Mesenchymal stem cell (in vitro differentiated cells and primary cell): Measurements from ENCODE around the gene COIL.

ENCODE experiments used
- DNase-seq: peaks from one replicate; pipeline ENCODE4 v3.0.0-alpha.2; 2013
- H2AFZ ChIP-seq: one replicate; pipeline ENCODE4 v1.6.1; 2013; ENCODE audit warnings: low read depth, mild to moderate bottlenecking, control low read depth, inconsistent platforms, low read length, moderate library complexity
- H2AK5ac ChIP-seq: 2 replicates; pipeline ENCODE4 v1.6.1; 2013; ENCODE audit warnings: low read length, moderate library complexity, mild to moderate bottlenecking, inconsistent platforms; ENCODE audit not compliant: severe bottlenecking
- H2BK120ac ChIP-seq: one replicate; pipeline ENCODE4 v1.6.1; 2013; ENCODE audit warnings: low read depth, mild to moderate bottlenecking, inconsistent platforms, low read length, moderate library complexity
- H2BK12ac ChIP-seq, 2 experiments: one replicate each; pipeline ENCODE4 v1.6.1; 2013; ENCODE audit warnings: inconsistent platforms in 2 of 2, low read length in 2 of 2, mild to moderate bottlenecking in 2 of 2, moderate library complexity in 2 of 2, control low read depth in 1 of 2
- H2BK15ac ChIP-seq: one replicate; pipeline ENCODE4 v1.6.1; 2013; ENCODE audit warnings: mild to moderate bottlenecking, low read depth, inconsistent platforms; ENCODE audit not compliant: poor library complexity, severe bottlenecking
- H2BK5ac ChIP-seq: 2 replicates; pipeline ENCODE4 v1.6.1; 2013; ENCODE audit warnings: low read depth, mild to moderate bottlenecking, low read length, control low read depth, inconsistent platforms; ENCODE audit not compliant: poor library complexity, severe bottlenecking
- H3K14ac ChIP-seq, 2 experiments: one replicate each; pipeline ENCODE4 v1.6.1; 2013; ENCODE audit warnings: inconsistent platforms in 2 of 2, low read length in 2 of 2, control low read depth in 1 of 2, mild to moderate bottlenecking in 1 of 2, moderate library complexity in 1 of 2
- H3K18ac ChIP-seq, 2 experiments: one replicate each; pipeline ENCODE4 v1.6.1; 2013; ENCODE audit warnings: inconsistent platforms in 2 of 2, low read length in 2 of 2, control low read depth in 1 of 2, low read depth in 1 of 2, mild to moderate bottlenecking in 1 of 2
- H3K23ac ChIP-seq, 2 experiments: one replicate each; pipeline ENCODE4 v1.6.1; 2013; ENCODE audit warnings: inconsistent platforms in 2 of 2, low read length in 2 of 2, mild to moderate bottlenecking in 2 of 2, moderate library complexity in 2 of 2, control low read depth in 1 of 2
- H3K27ac ChIP-seq: 2 replicates; pipeline ENCODE4 v1.5.1; 2013; ENCODE audit warnings: mild to moderate bottlenecking, moderate library complexity, low read length, control low read depth, inconsistent platforms; ENCODE audit not compliant: poor library complexity, severe bottlenecking
- H3K27me3 ChIP-seq, 2 experiments: 2 replicates each; pipeline versions ENCODE4 v1.6.1 to v1.7.0; 2013; ENCODE audit warnings: low read length in 2 of 2, mild to moderate bottlenecking in 2 of 2, moderate library complexity in 2 of 2, control low read depth in 1 of 2, inconsistent platforms in 1 of 2; ENCODE audit not compliant: control insufficient read depth in 1 of 2, insufficient read depth in 1 of 2
- H3K36me3 ChIP-seq, 2 experiments: 2 replicates each; pipeline versions ENCODE4 v1.6.1 to v1.7.0; 2013; ENCODE audit warnings: low read length in 2 of 2, control low read depth in 1 of 2, inconsistent platforms in 1 of 2, low read depth in 1 of 2, mild to moderate bottlenecking in 1 of 2; ENCODE audit not compliant: insufficient read depth in 2 of 2, control insufficient read depth in 1 of 2
- H3K4ac ChIP-seq, 2 experiments: one replicate each; pipeline ENCODE4 v1.6.1; 2013; ENCODE audit warnings: inconsistent platforms in 2 of 2, low read length in 2 of 2, mild to moderate bottlenecking in 2 of 2, moderate library complexity in 2 of 2, control low read depth in 1 of 2, low read depth in 1 of 2
- H3K4me1 ChIP-seq: 2 replicates; pipeline ENCODE4 v1.6.1; 2013; ENCODE audit warnings: low read depth, low read length, control low read depth; ENCODE audit not compliant: control insufficient read depth, insufficient read depth
- H3K4me2 ChIP-seq: 2 replicates; pipeline ENCODE4 v1.6.1; 2013; ENCODE audit warnings: low read length, mild to moderate bottlenecking, inconsistent platforms; ENCODE audit not compliant: poor library complexity, severe bottlenecking
- H3K4me3 ChIP-seq, 2 experiments: 2 replicates each; pipeline versions ENCODE4 v1.5.1 to v1.7.0; 2013; ENCODE audit warnings: low read length in 2 of 2, mild to moderate bottlenecking in 2 of 2, control low read depth in 1 of 2, low read depth in 1 of 2; ENCODE audit not compliant: insufficient read depth in 1 of 2
- H3K79me1 ChIP-seq: replicated peaks from 2 replicates; pipeline ENCODE4 v1.6.1; 2013; ENCODE audit warnings: mild to moderate bottlenecking, control low read depth, low read length, inconsistent platforms; ENCODE audit not compliant: poor library complexity, severe bottlenecking
- H3K9ac ChIP-seq: 2 replicates; pipeline ENCODE4 v1.7.0; 2013; ENCODE audit warnings: mild to moderate bottlenecking, low read length, moderate library complexity
- H3K9me3 ChIP-seq: 2 replicates; pipeline ENCODE4 v1.7.0; 2013; ENCODE audit warnings: mild to moderate bottlenecking, low read length; ENCODE audit not compliant: control insufficient read depth
- H4K8ac ChIP-seq: one replicate; pipeline ENCODE4 v1.6.1; 2013; ENCODE audit warnings: inconsistent platforms, mild to moderate bottlenecking, low read length, moderate library complexity
- H4K91ac ChIP-seq: one replicate; pipeline ENCODE4 v1.6.1; 2013; ENCODE audit warnings: mild to moderate bottlenecking, low read length, inconsistent platforms
- WGBS: methylation state at CpG from one replicate; pipeline ENCODE4 v1.1.7; 2013; ENCODE audit warnings: mixed read lengths; 5-methylcytosine and 5-hydroxymethylcytosine counted together

Gene COIL

GRCh38 chr17:56936697-56937322, 24.0 kb downstream of the COIL start:
- H3K27me3 ChIP-seq, result no peaks in the 10 kb centered on the region
- 95% methylated on average over 6 of the region's 6 CpGs for WGBS

GRCh38 chr17:56935461-56935860, 25.4 kb downstream of the COIL start:
- Histone ChIP-seq H3K36me3 (peaks cover 20 to 47% of the 10 kb centered on the region in 2 experiments), H3K27me3 (no peaks in the 10 kb centered on the region)

More at GRCh38 chr17:56936697-56937322, 24.0 kb downstream of the COIL start:
- Histone ChIP-seq H4K91ac (no peak overlapping the region), H3K9me3 (no peaks in the 10 kb centered on the region), H2BK120ac (no peak overlapping the region), H2BK12ac (no peak overlapping the region), H3K4me2 (no peak overlapping the region), H3K9ac (no peak overlapping the region), H3K4me1 (no peaks in the 10 kb centered on the region), H3K4ac (no peak overlapping the region), H3K18ac (no peak overlapping the region), H2AFZ (no peak overlapping the region), H3K27ac (no peak overlapping the region), H3K36me3 (peaks cover 25 to 58% of the 10 kb centered on the region in 2 experiments), H2AK5ac (no peak overlapping the region), H3K14ac (no peak overlapping the region), H3K79me1 (peaks cover 12% of the 10 kb centered on the region), H3K4me3 (no peak overlapping the region), H2BK15ac (no peak overlapping the region), H3K23ac (no peak overlapping the region), H4K8ac (no peak overlapping the region), H2BK5ac (no peak overlapping the region)
- no peak for DNase-seq

GRCh38 chr17:56934280-56934679, 26.6 kb downstream of the COIL start:
- H3K9me3 ChIP-seq, result peaks cover 14% of the 10 kb centered on the region
- no peaks in the 10 kb centered on the region for H3K4me1 ChIP-seq
- no peak overlapping the region for H2BK15ac ChIP-seq
- 96% methylated on average over 1 of the region's 4 CpGs for WGBS
- no peak for DNase-seq
- H3K9ac ChIP-seq, result no peak overlapping the region
- H3K18ac ChIP-seq, result no peak overlapping the region
- no peak overlapping the region for H2BK12ac ChIP-seq
- no peak overlapping the region for H3K4ac ChIP-seq
- no peak overlapping the region for H3K4me2 ChIP-seq
- H4K8ac ChIP-seq, result no peak overlapping the region
- no peak overlapping the region for H2BK5ac ChIP-seq
- no peak overlapping the region for H4K91ac ChIP-seq
- H3K36me3 ChIP-seq, result peaks cover 14 to 42% of the 10 kb centered on the region in 2 experiments
- H3K23ac ChIP-seq, result no peak overlapping the region
- no peak overlapping the region for H2AK5ac ChIP-seq
- no peak overlapping the region for H3K14ac ChIP-seq
- H2AFZ ChIP-seq, result no peak overlapping the region
- no peak overlapping the region for H3K4me3 ChIP-seq
- H3K27me3 ChIP-seq, result no peaks in the 10 kb centered on the region
- H2BK120ac ChIP-seq, result no peak overlapping the region
- H3K27ac ChIP-seq, result no peak overlapping the region
- H3K79me1 ChIP-seq, result peaks cover 8% of the 10 kb centered on the region

More at GRCh38 chr17:56935461-56935860, 25.4 kb downstream of the COIL start:
- H3K79me1 ChIP-seq, result peaks cover 11% of the 10 kb centered on the region
- no peak overlapping the region for H2BK120ac ChIP-seq
- no peak overlapping the region for H3K27ac ChIP-seq
- no peak overlapping the region for H3K23ac ChIP-seq
- peaks cover 7% of the 10 kb centered on the region for H3K9me3 ChIP-seq
- no peak overlapping the region for H2BK5ac ChIP-seq
- no peak for DNase-seq
- no peak overlapping the region for H2BK12ac ChIP-seq
- no peak overlapping the region for H2AK5ac ChIP-seq
- no peak overlapping the region for H3K9ac ChIP-seq
- H3K4ac ChIP-seq, result no peak overlapping the region
- H4K8ac ChIP-seq, result no peak overlapping the region
- no peak overlapping the region for H3K14ac ChIP-seq
- H4K91ac ChIP-seq, result no peak overlapping the region
- H2AFZ ChIP-seq, result no peak overlapping the region
- no peak overlapping the region for H2BK15ac ChIP-seq
- no peaks in the 10 kb centered on the region for H3K4me1 ChIP-seq
- H3K18ac ChIP-seq, result no peak overlapping the region
- no peak overlapping the region for H3K4me3 ChIP-seq
- H3K4me2 ChIP-seq, result no peak overlapping the region
- WGBS, result 91% methylated on average over 3 of the region's 3 CpGs

- no CpG with 5 or more reads among the region's 1 CpG for WGBS
- no peak for DNase-seq
Observed at GRCh38 chr17:56933868-56934267, 27.0 kb downstream of the COIL start.

More at GRCh38 chr17:56933868-56934267, 27.0 kb downstream of the COIL start:
- Histone ChIP-seq H3K4me1 (no peaks in the 10 kb centered on the region), H2AK5ac (no peak overlapping the region), H3K9me3 (peaks cover 16% of the 10 kb centered on the region), H3K4me2 (no peak overlapping the region), H3K23ac (no peak overlapping the region), H2BK120ac (no peak overlapping the region), H3K27ac (no peak overlapping the region), H3K4me3 (no peak overlapping the region), H3K4ac (no peak overlapping the region), H3K36me3 (peaks cover 13 to 38% of the 10 kb centered on the region in 2 experiments), H4K8ac (no peak overlapping the region), H3K9ac (no peak overlapping the region), H2BK12ac (no peak overlapping the region), H3K27me3 (no peaks in the 10 kb centered on the region), H4K91ac (no peak overlapping the region), H3K79me1 (peaks cover 6% of the 10 kb centered on the region), H3K14ac (no peak overlapping the region), H2BK5ac (no peak overlapping the region), H2BK15ac (no peak overlapping the region), H2AFZ (no peak overlapping the region), H3K18ac (no peak overlapping the region)
